Breast epithelium (tissue), 4 donors: ENCODE measurements around the gene OTULIN. TPM values are rescaled to one million over a fixed set of nuclear protein-coding genes. Genes with fewer than 3 reads are reported as not detected.
A peak's percentile ranks its signal among the peaks of the same experiment; 100 is the strongest.

ENCODE experiments used
- DNase-seq, 2 donors: peaks; one replicate each; pipeline ENCODE4 v3.0.0-alpha.2; 2019; ENCODE audit warnings: low spot score in 2 of 2
- H3K27ac ChIP-seq, 2 donors: fragments of 200-600 bp; sonication (generic) in 1 of 2; one replicate each; pipeline ENCODE4 v1.5.1; 2016 to 2019; ENCODE audit warnings: mild to moderate bottlenecking in 1 of 2
- H3K27me3 ChIP-seq, 2 donors: fragments of 200-600 bp; sonication (generic) in 1 of 2; one replicate each; pipeline versions ENCODE4 v1.5.1 to v1.6.0; 2017 to 2019; ENCODE audit warnings: control low read depth in 1 of 2, mild to moderate bottlenecking in 1 of 2
- H3K36me3 ChIP-seq: fragments of 200-600 bp; one replicate; pipeline ENCODE4 v1.5.1; 2019
- H3K4me1 ChIP-seq, 2 donors: fragments of 200-600 bp; sonication (generic); one replicate each; pipeline ENCODE4 v1.5.1; 2016 to 2019; ENCODE audit warnings: control low read depth in 1 of 2
- H3K4me3 ChIP-seq, 3 donors: fragments of 200-600 bp; sonication (generic); 1 replicate in 2 of 3; 2 replicates in 1 of 3; pipeline ENCODE4 v1.5.1; 2016 to 2019; ENCODE audit warnings: mild to moderate bottlenecking in 3 of 3, moderate library complexity in 2 of 3
- H3K9me3 ChIP-seq, 2 donors: fragments of 200-600 bp; sonication (generic) in 1 of 2; one replicate each; pipeline ENCODE4 v1.5.1; 2016 to 2019; ENCODE audit warnings: control low read depth in 1 of 2
- POLR2A ChIP-seq: fragments of 450-650 bp; IDR thresholded peaks from one replicate; pipeline ENCODE4 v1.6.1; 2016; ENCODE audit warnings: antibody characterized with exemption, mild to moderate bottlenecking, moderate library complexity
- POLR2AphosphoS5 ChIP-seq, 3 donors: sonication (generic); formaldehyde crosslinking; IDR thresholded peaks; one replicate each; pipeline ENCODE4 v1.6.1; 2017; ENCODE audit warnings: antibody characterized with exemption in 3 of 3
- intact Hi-C: fragments of 100-400 bp; cut with DNase I; formaldehyde crosslinking; loops from one replicate; pipeline ENCODE4 v1.15.1; 2023; ENCODE audit warnings: low total_unique reads
- total RNA-seq, 3 donors: library from RNA; depleted of rRNA; stranded (reverse); fragments of >200 nt; gene quantifications; one replicate each; pipeline ENCODE4 v1.1.0, GENCODE V29; 2016
- TF ChIP-seq, protein P1 (sequence below), 3 donors: fragments of 450-650 bp; IDR thresholded peaks; one replicate each; pipeline ENCODE4 v1.5.1; 2016 to 2017; ENCODE audit warnings: antibody characterized with exemption in 3 of 3, mild to moderate bottlenecking in 3 of 3, moderate library complexity in 3 of 3

OTULIN gene
- total RNA-seq, 3 donors from 2014 or later = 31.0 to 63.7 (median 47.2) TPM

DNA sequence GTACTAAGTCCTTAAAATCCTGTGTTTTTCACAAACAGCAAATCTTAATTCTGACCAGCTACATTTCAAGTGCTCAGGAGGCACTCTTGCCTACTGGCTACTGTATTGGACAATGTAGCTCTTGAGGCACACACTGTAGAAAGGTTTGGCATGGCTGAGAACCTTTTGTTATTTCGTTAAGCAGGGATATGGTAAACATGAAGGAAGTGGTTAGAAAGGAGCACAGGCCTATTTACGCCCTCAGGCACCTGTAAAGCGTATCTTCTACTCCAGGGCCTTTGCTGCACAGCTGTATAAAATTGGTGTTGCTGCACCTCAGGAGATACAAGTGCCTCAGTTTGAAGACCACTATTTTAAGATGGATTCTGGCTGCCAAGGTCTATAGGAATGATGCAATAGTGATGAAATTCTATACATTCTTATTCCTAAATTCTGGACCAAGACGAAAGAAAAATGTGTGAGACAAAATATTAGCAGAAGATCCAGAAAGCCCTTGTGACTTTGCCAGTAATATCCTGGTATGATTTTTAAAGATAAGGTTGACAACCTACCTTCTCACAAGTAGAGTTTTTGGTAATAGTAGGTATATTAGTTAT, 9.3 kb upstream of the OTULIN start:
- no peak overlapping the region for H3K27ac ChIP-seq
- H3K27me3 ChIP-seq = no peaks in the 10 kb centered on the region
- H3K4me3 ChIP-seq = no peak overlapping the region
- no peaks in the 10 kb centered on the region for H3K4me1 ChIP-seq
- TF ChIP-seq POLR2AphosphoS5 (IDR thresholded peaks at IDR 0.05) (no peak), POLR2A (no peak)
- TF ChIP-seq, protein P1, sequence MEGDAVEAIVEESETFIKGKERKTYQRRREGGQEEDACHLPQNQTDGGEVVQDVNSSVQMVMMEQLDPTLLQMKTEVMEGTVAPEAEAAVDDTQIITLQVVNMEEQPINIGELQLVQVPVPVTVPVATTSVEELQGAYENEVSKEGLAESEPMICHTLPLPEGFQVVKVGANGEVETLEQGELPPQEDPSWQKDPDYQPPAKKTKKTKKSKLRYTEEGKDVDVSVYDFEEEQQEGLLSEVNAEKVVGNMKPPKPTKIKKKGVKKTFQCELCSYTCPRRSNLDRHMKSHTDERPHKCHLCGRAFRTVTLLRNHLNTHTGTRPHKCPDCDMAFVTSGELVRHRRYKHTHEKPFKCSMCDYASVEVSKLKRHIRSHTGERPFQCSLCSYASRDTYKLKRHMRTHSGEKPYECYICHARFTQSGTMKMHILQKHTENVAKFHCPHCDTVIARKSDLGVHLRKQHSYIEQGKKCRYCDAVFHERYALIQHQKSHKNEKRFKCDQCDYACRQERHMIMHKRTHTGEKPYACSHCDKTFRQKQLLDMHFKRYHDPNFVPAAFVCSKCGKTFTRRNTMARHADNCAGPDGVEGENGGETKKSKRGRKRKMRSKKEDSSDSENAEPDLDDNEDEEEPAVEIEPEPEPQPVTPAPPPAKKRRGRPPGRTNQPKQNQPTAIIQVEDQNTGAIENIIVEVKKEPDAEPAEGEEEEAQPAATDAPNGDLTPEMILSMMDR (IDR thresholded peaks at IDR 0.05) = no peak
- DNase-seq = no peak
- H3K9me3 ChIP-seq = no peaks in the 10 kb centered on the region
- no peaks in the 10 kb centered on the region for H3K36me3 ChIP-seq
- intact Hi-C loops = no loop called here

DNA sequence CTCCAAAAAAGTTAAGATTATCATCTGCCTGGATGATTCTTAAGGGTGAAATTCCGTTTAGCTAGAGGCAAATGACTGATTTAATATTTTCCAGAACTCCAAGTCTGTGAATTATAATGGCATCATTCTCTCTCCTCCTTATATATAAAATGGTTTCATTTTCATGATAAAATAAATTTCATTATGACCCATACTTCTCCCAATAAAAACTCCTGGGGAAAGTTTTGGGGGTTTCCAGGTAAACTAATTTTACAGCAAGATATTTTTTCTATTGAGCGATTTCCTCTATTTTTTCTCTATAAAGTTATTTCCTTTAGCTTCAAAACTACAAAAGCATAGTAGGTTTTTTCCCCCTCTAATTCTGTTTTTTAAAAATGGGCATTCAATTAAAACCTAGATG, 7.6 kb upstream of the OTULIN start:
- Histone ChIP-seq H3K4me3 (no peak overlapping the region), H3K27ac (no peak overlapping the region), H3K9me3 (no peaks in the 10 kb centered on the region), H3K27me3 (no peaks in the 10 kb centered on the region), H3K4me1 (no peaks in the 10 kb centered on the region), H3K36me3 (no peaks in the 10 kb centered on the region)
- intact Hi-C loops = no loop called here
- no peak for TF ChIP-seq POLR2A
- TF ChIP-seq POLR2AphosphoS5 (IDR thresholded peaks at IDR 0.05) = no peak
- TF ChIP-seq, protein P1 (IDR thresholded peaks at IDR 0.05) = no peak
- no peak for DNase-seq

DNA sequence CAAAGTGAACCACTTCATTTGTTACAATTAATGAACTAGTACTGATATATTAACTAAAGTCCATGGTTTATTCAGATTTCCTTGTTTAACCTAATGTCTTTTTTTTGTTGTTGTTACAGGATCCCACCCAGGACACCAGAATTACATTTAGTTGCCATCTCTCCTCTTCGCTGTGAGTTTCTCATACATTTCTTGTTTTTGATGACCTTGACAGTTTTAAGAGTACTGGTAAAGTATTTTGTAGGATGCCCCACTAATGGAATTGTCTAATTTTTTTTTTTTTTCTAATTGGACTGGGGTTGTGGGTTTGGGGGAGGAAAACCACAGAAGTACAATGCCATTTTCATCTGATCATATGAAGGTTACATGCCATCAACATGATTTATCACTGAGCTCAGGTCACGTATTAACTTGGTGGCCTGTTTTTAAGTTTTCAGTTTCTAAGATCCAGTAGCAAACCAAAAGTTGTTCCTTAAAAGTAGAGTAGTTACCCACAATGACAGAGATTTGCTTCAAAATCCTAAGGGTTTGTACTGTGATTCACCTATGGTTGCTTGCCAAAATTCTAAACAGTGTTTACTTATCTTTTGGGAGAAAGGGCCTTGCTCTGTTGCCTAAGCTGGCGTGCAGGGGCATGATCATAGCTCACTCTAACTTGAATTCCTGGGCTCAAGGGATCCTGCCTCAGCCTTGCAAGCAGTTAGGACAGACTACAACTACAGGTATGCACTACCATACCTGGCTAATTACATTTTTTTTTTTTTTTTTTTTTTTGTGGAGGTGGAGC, 4.5 kb upstream of the OTULIN start:
- intact Hi-C loops = no loop called here
- no peak overlapping the region for H3K4me3 ChIP-seq
- no peaks in the 10 kb centered on the region for H3K9me3 ChIP-seq
- TF ChIP-seq, protein P1 (IDR thresholded peaks at IDR 0.05) = no peak
- TF ChIP-seq POLR2AphosphoS5 (IDR thresholded peaks at IDR 0.05) = no peak
- TF ChIP-seq POLR2A = no peak
- peak in 1 of 2 donors; percentile 72 for DNase-seq
- no peaks in the 10 kb centered on the region for H3K27me3 ChIP-seq
- H3K36me3 ChIP-seq = no peaks in the 10 kb centered on the region
- no peaks in the 10 kb centered on the region for H3K4me1 ChIP-seq
- H3K27ac ChIP-seq = no peak overlapping the region

DNA sequence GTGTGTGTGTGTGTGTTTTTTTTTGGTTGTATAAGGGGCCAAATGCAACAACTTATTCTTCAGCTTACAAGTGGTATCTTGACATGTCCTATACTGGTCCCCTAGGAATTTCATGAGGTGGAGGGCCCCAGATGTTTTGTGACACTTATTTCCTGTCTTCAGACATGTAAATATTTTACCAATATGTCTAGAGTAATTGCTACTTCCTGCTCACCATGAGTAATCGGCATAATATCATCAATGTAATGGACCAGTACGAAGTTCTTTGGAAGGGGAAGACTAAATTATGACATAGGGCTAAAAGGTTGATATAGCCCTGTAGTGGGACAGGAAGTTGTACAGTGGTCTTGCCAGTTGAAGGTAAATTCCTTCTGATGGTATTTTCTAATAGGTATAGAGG, 3.7 kb upstream of the OTULIN start:
- TF ChIP-seq POLR2AphosphoS5 (IDR thresholded peaks at IDR 0.05) (no peak), POLR2A (no peak)
- TF ChIP-seq, protein P1 (IDR thresholded peaks at IDR 0.05) = no peak
- H3K36me3 ChIP-seq = no peaks in the 10 kb centered on the region
- no peak for DNase-seq
- no peak overlapping the region for H3K4me3 ChIP-seq
- H3K9me3 ChIP-seq = no peaks in the 10 kb centered on the region
- intact Hi-C loops = no loop called here
- H3K27me3 ChIP-seq = no peaks in the 10 kb centered on the region
- H3K4me1 ChIP-seq = peaks cover 0 to 5% of the 10 kb centered on the region in 2 donors
- H3K27ac ChIP-seq = peak overlapping the region; percentile 16 to 50

DNA sequence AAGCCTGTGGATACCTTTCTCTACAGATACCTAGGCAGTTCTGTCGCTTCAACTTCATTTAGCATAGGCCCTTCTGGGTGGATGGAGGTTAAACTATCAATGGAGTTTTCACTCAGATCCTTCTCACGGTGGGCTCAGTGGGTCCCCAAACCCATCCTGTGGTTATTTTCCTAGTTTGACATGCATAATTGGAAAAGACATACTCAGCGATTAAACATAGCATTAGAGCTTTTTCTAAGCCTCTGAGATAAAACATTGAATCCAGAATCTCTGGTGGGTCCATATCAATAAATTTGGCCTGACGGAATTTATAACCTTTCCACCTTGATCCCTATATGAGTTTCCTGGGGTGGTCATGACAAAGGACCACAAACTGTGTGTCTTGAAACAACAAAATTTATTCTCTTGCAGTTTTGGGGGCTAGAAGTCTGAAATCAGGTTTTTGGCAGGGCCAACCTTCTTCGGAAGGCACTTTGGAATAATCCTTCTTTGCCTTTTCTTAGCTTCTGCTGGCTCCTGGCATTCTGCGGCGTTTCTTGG, 1.7 kb upstream of the OTULIN start:
- no peak for TF ChIP-seq POLR2A
- TF ChIP-seq POLR2AphosphoS5 (IDR thresholded peaks at IDR 0.05) = no peak
- TF ChIP-seq, protein P1 (IDR thresholded peaks at IDR 0.05) = no peak
- Histone ChIP-seq H3K27me3 (no peaks in the 10 kb centered on the region), H3K4me3 (no peak overlapping the region), H3K36me3 (no peaks in the 10 kb centered on the region), H3K4me1 (peaks cover 0 to 11% of the 10 kb centered on the region in 2 donors), H3K27ac (no peak overlapping the region), H3K9me3 (no peaks in the 10 kb centered on the region)
- DNase-seq = no peak
- intact Hi-C loops = no loop called here
